PC-9 (cell line): ENCODE data around the gene CARS2. TPM values are rescaled to one million over a fixed set of nuclear protein-coding genes. Genes with fewer than 3 reads are reported as not detected.

Source experiments
- BruUV-seq: library from RNA; stranded (reverse); fragments of 400-500 nt; replicated peaks from 2 replicates; lab custom pipeline; 2021; lab: Mats Ljungman, UMichigan
- CTCF ChIA-PET: fragments of 300-600 bp; sonication (Branson Sonifier 250); formaldehyde crosslinking; loops from one replicate; lab custom pipeline; 2022; ENCODE audit warnings: antibody characterized with exemption; lab: Charles Lee
- POLR2A ChIA-PET: fragments of 300-600 bp; sonication (Branson Sonifier 250); formaldehyde crosslinking; loops from one replicate; lab custom pipeline; 2022; ENCODE audit warnings: antibody characterized with exemption; ENCODE audit not compliant: unreplicated experiment; lab: Charles Lee
- DNase-seq, 2 experiments: peaks; one replicate each; pipeline versions ENCODE4 v3.0.0 to v3.0.0-alpha.2; 2015 to 2022; ENCODE audit warnings: mixed read lengths in 1 of 2
- H2AFZ ChIP-seq: fragments of 200-600 bp; sonication (generic); 2 replicates; pipeline ENCODE4 v1.8.1; 2017; ENCODE audit warnings: antibody characterized with exemption
- H3F3A ChIP-seq: fragments of 200-600 bp; sonication (generic); 2 replicates; pipeline ENCODE4 v1.8.1; 2017; ENCODE audit warnings: antibody characterized with exemption, mild to moderate bottlenecking, low read depth; ENCODE audit not compliant: insufficient read depth
- H3K27ac ChIP-seq: fragments of 200-600 bp; sonication (generic); 2 replicates; pipeline ENCODE4 v1.6.1; 2016; ENCODE audit warnings: mixed run types
- H3K27me3 ChIP-seq: fragments of 200-600 bp; sonication (generic); 2 replicates; pipeline ENCODE4 v1.6.1; 2016; ENCODE audit warnings: low read depth, mixed run types; ENCODE audit not compliant: insufficient read depth
- H3K36me3 ChIP-seq: fragments of 200-600 bp; sonication (generic); 2 replicates; pipeline ENCODE4 v1.6.1; 2016; ENCODE audit warnings: low read depth, mixed run types
- H3K4me1 ChIP-seq: fragments of 200-600 bp; sonication (generic); replicated peaks from 2 replicates; pipeline ENCODE4 v1.6.1; 2016; ENCODE audit warnings: mixed run types; ENCODE audit not compliant: insufficient read depth
- H3K4me2 ChIP-seq: fragments of 200-600 bp; sonication (generic); 2 replicates; pipeline ENCODE4 v1.6.1; 2017; ENCODE audit warnings: mixed run types
- H3K4me3 ChIP-seq: fragments of 200-600 bp; sonication (generic); 2 replicates; pipeline ENCODE4 v1.6.1; 2016; ENCODE audit warnings: mixed run types
- H3K79me2 ChIP-seq: fragments of 200-600 bp; sonication (generic); 2 replicates; pipeline ENCODE4 v1.6.1; 2017; ENCODE audit warnings: low read depth, mixed run types
- H3K9me2 ChIP-seq: fragments of 200-600 bp; sonication (generic); 2 replicates; pipeline ENCODE4 v1.8.1; 2017; ENCODE audit warnings: mild to moderate bottlenecking; ENCODE audit not compliant: insufficient read depth
- H3K9me3 ChIP-seq: fragments of 200-600 bp; sonication (generic); 2 replicates; pipeline ENCODE4 v1.8.1; 2016; ENCODE audit warnings: low read depth; ENCODE audit not compliant: insufficient read depth
- H4K20me1 ChIP-seq: fragments of 200-600 bp; sonication (generic); 2 replicates; pipeline ENCODE4 v1.8.1; 2017; ENCODE audit not compliant: insufficient read depth
- CTCF ChIP-seq: fragments of 200-600 bp; sonication (generic); conservative IDR thresholded peaks from 2 replicates; pipeline ENCODE4 v1.6.1; 2017; ENCODE audit warnings: mixed run types, antibody characterized with exemption, mild to moderate bottlenecking, moderate library complexity
- EZH2 ChIP-seq: fragments of 200-600 bp; sonication (generic); IDR thresholded peaks from 2 replicates; pipeline ENCODE4 v1.8.0; 2017; ENCODE audit warnings: antibody characterized with exemption, low read depth
- intact Hi-C: fragments of 100-400 bp; cut with micrococcal nuclease; formaldehyde crosslinking; loops from one replicate; pipeline ENCODE4 v1.10.0; 2022; ENCODE audit not compliant: unreplicated experiment
- total RNA-seq: library from RNA; stranded (reverse); gene quantifications from 2 replicates; pipeline ENCODE4 v1.2.3, GENCODE V29; 2021

Gene CARS2
- total RNA-seq, 1 experiment from 2014 or later: 67.0 TPM

- no peak overlapping the region for H3K4me3 ChIP-seq
- no peaks in the 10 kb centered on the region for H3K79me2 ChIP-seq
- H4K20me1 ChIP-seq: 0 out of 2 replicates have a peak, but pooled peaks cover 10% of the 10 kb centered on the region
- H3K27ac ChIP-seq: no peak overlapping the region
- no peak for DNase-seq
- TF ChIP-seq CTCF (no peak), EZH2 (no peak)
- no peaks in the 10 kb centered on the region for H3K9me2 ChIP-seq
- H3K4me2 ChIP-seq: no peak overlapping the region
- no peaks in the 10 kb centered on the region for H3K4me1 ChIP-seq
- H3F3A ChIP-seq: peaks cover 30% of the 10 kb centered on the region; the same call in 1 of the 2 replicates
- no TSS peak for BruUV-seq
- H3K9me3 ChIP-seq: no peaks in the 10 kb centered on the region
- intact Hi-C loops: no loop called here
- peaks cover 7% of the 10 kb centered on the region; the same call in 1 of the 2 replicates for H3K36me3 ChIP-seq
- H3K27me3 ChIP-seq: no peaks in the 10 kb centered on the region
- CTCF ChIA-PET: no interaction called here
- H2AFZ ChIP-seq: no peak overlapping the region
- POLR2A ChIA-PET: no interaction called here
These were observed 62.6 kb downstream of the CARS2 start for GRCh38 chr13:110643324-110643723.

- Histone ChIP-seq H3K79me2 (no peaks in the 10 kb centered on the region), H4K20me1 (0 out of 2 replicates have a peak, but pooled peaks cover 17% of the 10 kb centered on the region), H3K4me2 (no peak overlapping the region), H3K27me3 (no peaks in the 10 kb centered on the region), H3K27ac (no peak overlapping the region), H3K4me1 (no peaks in the 10 kb centered on the region), H3K36me3 (peaks cover 7% of the 10 kb centered on the region; the same call in 1 of the 2 replicates), H3K4me3 (no peak overlapping the region), H3K9me3 (no peaks in the 10 kb centered on the region), H2AFZ (no peak overlapping the region), H3F3A (peaks cover 30% of the 10 kb centered on the region; the same call in 1 of the 2 replicates), H3K9me2 (no peaks in the 10 kb centered on the region)
- no TSS peak for BruUV-seq
- intact Hi-C loops: no loop called here
- ChIA-PET POLR2A (interaction anchor here (0.7 kb wide), 1 partner anchor 23 kb away, joined by 4 read pairs; no protein-coding TSS in a partner anchor), CTCF (no interaction called here)
- TF ChIP-seq EZH2 (no peak), CTCF (no peak)
- no peak for DNase-seq
These were observed 63.5 kb downstream of the CARS2 start for GRCh38 chr13:110642291-110642981.

- Histone ChIP-seq H2AFZ (no peak overlapping the region), H3K27ac (no peak overlapping the region), H3K36me3 (peaks cover 7% of the 10 kb centered on the region; the same call in 1 of the 2 replicates), H3K4me2 (no peak overlapping the region), H3K9me3 (no peaks in the 10 kb centered on the region), H3K27me3 (no peaks in the 10 kb centered on the region), H3K4me3 (no peak overlapping the region), H3F3A (peaks cover 30% of the 10 kb centered on the region; the same call in 1 of the 2 replicates), H3K4me1 (no peaks in the 10 kb centered on the region), H4K20me1 (0 out of 2 replicates have a peak, but pooled peaks cover 18% of the 10 kb centered on the region), H3K9me2 (no peaks in the 10 kb centered on the region), H3K79me2 (no peaks in the 10 kb centered on the region)
- TF ChIP-seq EZH2: no peak
- no peak for TF ChIP-seq CTCF
- CTCF ChIA-PET: no interaction called here
- no TSS peak for BruUV-seq
- POLR2A ChIA-PET: interaction anchor here (0.7 kb wide), 1 partner anchor 22 kb away, joined by 4 read pairs; no protein-coding TSS in a partner anchor
- no peak for DNase-seq
- intact Hi-C loops: no loop called here
These were observed 64.6 kb downstream of the CARS2 start for GRCh38 chr13:110641055-110642015.
